Left lung (tissue), 10 donors: ENCODE data around the gene CXXC5. TPM values are rescaled to one million over a fixed set of nuclear protein-coding genes. Genes with fewer than 3 reads are reported as not detected.

ENCODE experiments used
- ATAC-seq: fragments of 200-7000 bp; cut with Tn5 transposase; one replicate; pipeline ENCODE4 v1.9.1; 2020; ENCODE audit warnings: moderate library complexity
- DNase-seq, 4 donors: peaks; one replicate each; pipeline ENCODE4 v3.0.0-alpha.2; 2013 to 2020
- H3K27ac ChIP-seq, 2 donors: fragments of 200-600 bp; sonication (generic) in 1 of 2; one replicate each; pipeline versions ENCODE4 v1.5.0 to v1.8.0; 2020 to 2021
- H3K27me3 ChIP-seq, 2 donors: fragments of 200-600 bp; sonication (generic) in 1 of 2; one replicate each; pipeline versions ENCODE4 v1.5.0 to v1.8.0; 2020 to 2021
- H3K36me3 ChIP-seq, 2 donors: fragments of 200-600 bp; sonication (generic) in 1 of 2; one replicate each; pipeline versions ENCODE4 v1.5.0 to v1.8.0; 2020 to 2021
- H3K4me1 ChIP-seq, 2 donors: fragments of 200-600 bp; one replicate each; pipeline ENCODE4 v1.8.0; 2021
- H3K4me3 ChIP-seq, 2 donors: fragments of 200-600 bp; sonication (generic) in 1 of 2; one replicate each; pipeline versions ENCODE4 v1.5.0 to v1.8.0; 2020 to 2021; ENCODE audit warnings: mild to moderate bottlenecking in 1 of 2
- H3K9me3 ChIP-seq, 2 donors: fragments of 200-600 bp; sonication (generic) in 1 of 2; one replicate each; pipeline versions ENCODE4 v1.5.0 to v1.8.0; 2020 to 2021
- CTCF ChIP-seq, 2 donors: fragments of 200-600 bp; sonication (generic) in 1 of 2; IDR thresholded peaks; one replicate each; pipeline versions ENCODE4 v1.5.0 to v1.8.0; 2021; ENCODE audit warnings: antibody characterized with exemption in 2 of 2
- intact Hi-C, 2 donors: fragments of 100-400 bp; cut with DNase I; formaldehyde crosslinking; loops; one replicate each; pipeline versions ENCODE4 v1.11.2 to v1.14.2; 2022
- polyA plus RNA-seq, 6 donors: library from polyadenylated mRNA; unstranded; fragments of 120-200 nt; gene quantifications; one replicate each; pipeline ENCODE4 v1.2.1, GENCODE V29; 2013; ENCODE audit not compliant: insufficient read length in 6 of 6
- total RNA-seq, 2 donors: library from RNA; stranded (reverse); fragmentation: NEBNext Ultra II Directional; extraction: Animal tissue kit (Norgen Biotek cat#: 25700); gene quantifications; one replicate each; pipeline ENCODE4 v1.2.1, GENCODE V29; 2021
- donor health status: DM: no; HTN: yes; CAD: no.
- donor health status: DM: no; HTN: no; CAD: no.

The CXXC5 gene
- total and polyA plus RNA-seq, 8 donors, result 24.5 to 53.5 (median 40.9) TPM

- ATAC-seq, result peak; percentile 1
- no peak for TF ChIP-seq CTCF (IDR thresholded peaks at IDR 0.05)
- intact Hi-C loops, result loop anchor here in 1 of 2 donors (10.0 kb wide), 2 partner anchors 63 to 133 kb away; no protein-coding TSS in a partner anchor
Observed at GRCh38 chr5:139631520-139632165, 16.5 kb upstream of the CXXC5 start.

GRCh38 chr5:139633295-139634027, 14.7 kb upstream of the CXXC5 start:
- H3K27me3 ChIP-seq, result peaks cover 0 to 17% of the 10 kb centered on the region in 2 donors
- no peak overlapping the region for H3K4me3 ChIP-seq
- no peaks in the 10 kb centered on the region for H3K9me3 ChIP-seq
- intact Hi-C loops, result loop anchor here (2.0 to 10.0 kb wide), 3 partner anchors 61 to 131 kb away; no protein-coding TSS in a partner anchor
- H3K36me3 ChIP-seq, result peaks cover 0 to 19% of the 10 kb centered on the region in 2 donors
- peak; percentile 89 to 92 for TF ChIP-seq CTCF (IDR thresholded peaks at IDR 0.05)
- ATAC-seq, result peak; percentile 52
- peaks cover 29 to 46% of the 10 kb centered on the region in 2 donors for H3K4me1 ChIP-seq
- peak in 3 of 4 donors; percentile 61 to 82 (median 70) for DNase-seq
- H3K27ac ChIP-seq, result no peak overlapping the region

More at GRCh38 chr5:139631520-139632165, 16.5 kb upstream of the CXXC5 start:
- Histone ChIP-seq H3K9me3 (no peaks in the 10 kb centered on the region), H3K27ac (no peak overlapping the region), H3K4me3 (no peak overlapping the region), H3K27me3 (no peaks in the 10 kb centered on the region), H3K4me1 (peaks cover 15 to 28% of the 10 kb centered on the region in 2 donors), H3K36me3 (peaks cover 1 to 37% of the 10 kb centered on the region in 2 donors)
- no peak for DNase-seq

- Histone ChIP-seq H3K4me1 (peaks cover 34 to 51% of the 10 kb centered on the region in 2 donors), H3K27ac (no peak overlapping the region), H3K4me3 (no peak overlapping the region), H3K9me3 (no peaks in the 10 kb centered on the region), H3K27me3 (peaks cover 0 to 22% of the 10 kb centered on the region in 2 donors), H3K36me3 (peaks cover 0 to 13% of the 10 kb centered on the region in 2 donors)
- DNase-seq, result no peak
- no peak for TF ChIP-seq CTCF (IDR thresholded peaks at IDR 0.05)
- ATAC-seq, result no peak
- intact Hi-C loops, result loop anchor here (2.0 to 10.0 kb wide), 3 partner anchors 61 to 131 kb away; no protein-coding TSS in a partner anchor
Observed at GRCh38 chr5:139634028-139634325, 14.2 kb upstream of the CXXC5 start.

- H3K36me3 ChIP-seq, result peaks cover 0 to 10% of the 10 kb centered on the region in 2 donors
- no peak overlapping the region for H3K4me3 ChIP-seq
- DNase-seq, result peak in 1 of 4 donors; percentile 20
- peaks cover 35 to 54% of the 10 kb centered on the region in 2 donors for H3K4me1 ChIP-seq
- no peaks in the 10 kb centered on the region for H3K9me3 ChIP-seq
- no peak for TF ChIP-seq CTCF (IDR thresholded peaks at IDR 0.05)
- ATAC-seq, result no peak
- intact Hi-C loops, result loop anchor here (2.0 to 10.0 kb wide), 3 partner anchors 60 to 130 kb away; no protein-coding TSS in a partner anchor
- H3K27me3 ChIP-seq, result peaks cover 0 to 22% of the 10 kb centered on the region in 2 donors
- no peak overlapping the region for H3K27ac ChIP-seq
Observed at GRCh38 chr5:139634541-139634940, 13.6 kb upstream of the CXXC5 start.

- peaks cover 0 to 22% of the 10 kb centered on the region in 2 donors for H3K27me3 ChIP-seq
- H3K4me1 ChIP-seq, result peaks cover 35 to 54% of the 10 kb centered on the region in 2 donors
- H3K27ac ChIP-seq, result peak overlapping the region in 1 of 2 donors; percentile 67
- H3K9me3 ChIP-seq, result no peaks in the 10 kb centered on the region
- H3K4me3 ChIP-seq, result no peak overlapping the region
- ATAC-seq, result no peak
- peaks cover 0 to 4% of the 10 kb centered on the region in 2 donors for H3K36me3 ChIP-seq
- intact Hi-C loops, result loop anchor here (2.0 to 10.0 kb wide), 4 partner anchors 52 to 130 kb away; no protein-coding TSS in a partner anchor
- DNase-seq, result peak in 1 of 4 donors; percentile 22
- TF ChIP-seq CTCF (IDR thresholded peaks at IDR 0.05), result no peak
Observed at GRCh38 chr5:139635191-139635590, 13.0 kb upstream of the CXXC5 start.
